Peyer's patch (tissue), 4 donors: ENCODE results near the gene B3GNT5. TPM values are rescaled to one million over a fixed set of nuclear protein-coding genes. Genes with fewer than 3 reads are reported as not detected.

Experiments
- DNase-seq, 3 donors: peaks; one replicate each; pipeline ENCODE4 v3.0.0-alpha.2; 2017 to 2019
- H3K27ac ChIP-seq, 4 donors: fragments of 200-600 bp; sonication (generic); one replicate each; pipeline ENCODE4 v1.5.1; 2016 to 2019
- H3K27me3 ChIP-seq, 2 donors: fragments of 200-600 bp; sonication (generic); one replicate each; pipeline ENCODE4 v1.5.1; 2019
- H3K36me3 ChIP-seq, 3 donors: fragments of 200-600 bp; sonication (generic); one replicate each; pipeline ENCODE4 v1.5.1; 2016 to 2019
- H3K4me1 ChIP-seq, 4 donors: fragments of 200-600 bp; sonication (generic); one replicate each; pipeline ENCODE4 v1.5.1; 2016 to 2019
- H3K4me3 ChIP-seq, 4 donors: fragments of 200-600 bp; sonication (generic); 1 replicate in 3 of 4; 2 replicates in 1 of 4; pipeline ENCODE4 v1.5.1; 2016 to 2019; ENCODE audit warnings: mild to moderate bottlenecking in 1 of 4
- H3K9me3 ChIP-seq, 4 donors: fragments of 200-600 bp; sonication (generic); one replicate each; pipeline ENCODE4 v1.5.1; 2016 to 2019; ENCODE audit warnings: mild to moderate bottlenecking in 1 of 4
- CTCF ChIP-seq, 6 experiments: fragments of 450-650 bp in 4 of 6; fragments of 200-600 bp in 2 of 6; sonication (generic) in 1 of 6; IDR thresholded peaks; one replicate each; pipeline ENCODE4 v1.5.1; 2017 to 2019; ENCODE audit warnings: antibody characterized with exemption in 6 of 6, mild to moderate bottlenecking in 3 of 6, moderate library complexity in 1 of 6
- POLR2A ChIP-seq, 2 donors: fragments of 450-650 bp; IDR thresholded peaks; one replicate each; pipeline ENCODE4 v1.5.1; 2017; ENCODE audit warnings: antibody characterized with exemption in 2 of 2, mild to moderate bottlenecking in 2 of 2, moderate library complexity in 2 of 2
- total RNA-seq, 4 donors: library from RNA; depleted of rRNA; stranded (reverse); fragments of >200 nt; gene quantifications; one replicate each; pipeline ENCODE4 v1.1.0, GENCODE V29; 2016

Gene B3GNT5
- total RNA-seq, 4 donors from 2014 or later, result 15.7 to 66.2 (median 42.2) TPM

GRCh38 chr3:183290216-183290615 lies 37.2 kb downstream of the B3GNT5 start:
- Histone ChIP-seq H3K27ac (no peak overlapping the region), H3K36me3 (no peaks in the 10 kb centered on the region), H3K4me1 (peaks cover 4 to 11% (median 4%) of the 10 kb centered on the region in 4 donors), H3K27me3 (no peaks in the 10 kb centered on the region), H3K9me3 (no peaks in the 10 kb centered on the region), H3K4me3 (no peak overlapping the region)
- TF ChIP-seq CTCF (IDR thresholded peaks at IDR 0.05) (no peak), POLR2A (IDR thresholded peaks at IDR 0.05) (no peak)
- DNase-seq, result no peak

DNA sequence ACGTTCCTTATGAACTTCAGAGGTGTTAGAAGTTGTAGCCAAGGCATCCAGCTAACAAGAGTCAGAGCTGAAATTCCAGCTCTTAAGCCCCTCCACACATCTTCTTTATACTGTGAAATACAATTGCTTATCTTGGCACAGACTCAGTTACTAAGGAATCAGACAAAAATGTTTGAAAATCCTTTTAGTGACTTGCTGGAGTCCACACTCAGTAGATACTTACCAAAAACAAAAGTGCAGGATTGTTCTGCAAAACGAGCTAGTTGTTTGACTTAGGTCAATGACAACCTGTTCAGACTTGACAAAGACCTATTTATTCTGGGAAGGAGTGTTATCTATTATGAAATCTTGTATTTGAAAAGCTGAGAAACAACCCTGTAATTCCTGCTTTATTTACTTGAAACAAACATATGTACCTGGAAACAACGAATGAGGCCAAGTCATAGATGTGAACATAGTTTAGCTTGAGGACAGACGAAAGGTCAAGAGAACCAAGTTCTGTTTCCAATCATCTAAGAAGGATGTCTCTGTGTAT lies 38.5 kb downstream of the B3GNT5 start:
- no peak for TF ChIP-seq CTCF (IDR thresholded peaks at IDR 0.05)
- no peak for TF ChIP-seq POLR2A (IDR thresholded peaks at IDR 0.05)
- H3K9me3 ChIP-seq, result no peaks in the 10 kb centered on the region
- no peaks in the 10 kb centered on the region for H3K36me3 ChIP-seq
- H3K27ac ChIP-seq, result no peak overlapping the region
- no peak overlapping the region for H3K4me3 ChIP-seq
- H3K27me3 ChIP-seq, result no peaks in the 10 kb centered on the region
- peaks cover 0 to under 1% (median 0%) of the 10 kb centered on the region in 4 donors for H3K4me1 ChIP-seq
- DNase-seq, result no peak

GRCh38 chr3:183293966-183294365 lies 40.9 kb downstream of the B3GNT5 start:
- DNase-seq, result no peak
- H3K4me3 ChIP-seq, result no peak overlapping the region
- no peak for TF ChIP-seq CTCF (IDR thresholded peaks at IDR 0.05)
- no peak for TF ChIP-seq POLR2A (IDR thresholded peaks at IDR 0.05)
- no peaks in the 10 kb centered on the region for H3K27me3 ChIP-seq
- no peaks in the 10 kb centered on the region for H3K4me1 ChIP-seq
- no peaks in the 10 kb centered on the region for H3K9me3 ChIP-seq
- no peak overlapping the region for H3K27ac ChIP-seq
- no peaks in the 10 kb centered on the region for H3K36me3 ChIP-seq

DNA sequence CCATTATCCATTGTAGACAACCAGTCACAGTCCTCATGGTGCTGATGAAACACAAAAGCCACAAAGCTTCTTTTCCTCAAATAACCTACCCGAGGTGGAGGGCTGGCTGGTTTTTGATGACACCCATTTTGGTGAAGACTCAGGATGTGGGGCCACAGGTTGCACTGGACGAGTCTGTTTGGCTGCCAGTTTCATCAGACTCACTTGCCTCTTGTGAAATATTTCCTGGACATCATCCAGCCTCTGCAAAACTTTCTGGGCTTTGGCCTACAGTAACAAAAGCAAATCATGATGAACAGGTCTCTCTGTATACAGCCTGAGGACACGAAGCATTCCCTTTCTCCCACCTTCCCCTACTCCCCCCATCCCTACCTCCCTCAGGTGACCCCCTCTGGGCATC lies 42.2 kb downstream of the B3GNT5 start:
- Histone ChIP-seq H3K27ac (no peak overlapping the region), H3K36me3 (no peaks in the 10 kb centered on the region), H3K27me3 (no peaks in the 10 kb centered on the region), H3K9me3 (no peaks in the 10 kb centered on the region), H3K4me3 (no peak overlapping the region), H3K4me1 (no peaks in the 10 kb centered on the region)
- no peak for DNase-seq
- TF ChIP-seq CTCF (IDR thresholded peaks at IDR 0.05), result no peak
- TF ChIP-seq POLR2A (IDR thresholded peaks at IDR 0.05), result no peak

DNA sequence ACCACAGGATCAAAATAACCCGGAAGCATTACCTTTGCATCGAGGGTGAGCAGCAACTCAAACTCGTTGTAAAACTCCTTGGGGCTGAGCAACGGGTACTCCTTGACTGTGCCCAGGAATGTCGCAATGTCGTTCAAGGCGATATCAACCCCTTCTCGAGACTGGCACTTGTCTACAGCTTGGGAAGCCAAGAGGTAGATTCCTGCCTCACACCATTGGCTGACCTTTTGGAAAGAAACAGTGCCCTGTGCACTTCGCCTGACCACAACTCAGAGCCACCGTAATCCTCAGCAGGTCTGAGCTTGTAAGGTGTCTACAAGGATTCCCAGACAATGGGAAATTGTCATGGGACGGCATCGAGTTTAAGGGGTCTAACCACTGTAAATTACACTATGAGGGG lies 43.9 kb downstream of the B3GNT5 start:
- Histone ChIP-seq H3K9me3 (no peaks in the 10 kb centered on the region), H3K36me3 (no peaks in the 10 kb centered on the region), H3K4me1 (no peaks in the 10 kb centered on the region), H3K4me3 (no peak overlapping the region), H3K27ac (no peak overlapping the region), H3K27me3 (no peaks in the 10 kb centered on the region)
- DNase-seq, result no peak
- TF ChIP-seq POLR2A (IDR thresholded peaks at IDR 0.05) (no peak), CTCF (IDR thresholded peaks at IDR 0.05) (no peak)

GRCh38 chr3:183298701-183299153 lies 45.7 kb downstream of the B3GNT5 start:
- H3K4me3 ChIP-seq, result no peak overlapping the region
- no peak overlapping the region for H3K27ac ChIP-seq
- H3K4me1 ChIP-seq, result no peaks in the 10 kb centered on the region
- H3K9me3 ChIP-seq, result no peaks in the 10 kb centered on the region
- TF ChIP-seq POLR2A (IDR thresholded peaks at IDR 0.05), result no peak
- no peaks in the 10 kb centered on the region for H3K36me3 ChIP-seq
- no peaks in the 10 kb centered on the region for H3K27me3 ChIP-seq
- DNase-seq, result peak in 1 of 3 donors; percentile 53
